Dedifferentiated amniotic fluid mesenchymal stem cell (primary cell): ENCODE measurements around the gene RBM47.

ENCODE experiments used
- DNase-seq: peaks from one replicate; pipeline ENCODE4 v3.0.0-alpha.2; 2016; ENCODE audit errors: extremely low spot score

Gene RBM47

DNA sequence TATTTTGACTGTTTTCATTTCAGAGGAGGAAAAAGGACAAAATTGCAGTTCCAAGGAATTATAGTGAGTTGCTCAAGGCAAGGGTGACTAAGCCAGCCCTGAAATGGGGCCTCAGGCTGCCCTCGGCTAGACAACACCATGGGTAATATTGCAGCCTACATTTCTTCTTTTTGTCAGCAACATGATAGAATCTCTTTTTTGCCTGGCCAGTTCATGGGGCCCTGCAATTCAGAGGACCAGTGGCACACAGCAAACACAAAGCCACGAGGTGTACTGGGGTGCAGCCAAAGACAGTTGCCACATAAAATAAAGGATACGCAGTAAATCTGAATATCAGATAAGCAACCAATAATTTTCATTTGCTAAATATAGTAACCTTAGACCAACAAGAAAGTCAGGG lies 41.8 kb downstream of the RBM47 start:
- peak; percentile 74 for DNase-seq

GRCh38 chr4:40587351-40587750 lies 42.3 kb downstream of the RBM47 start:
- no peak for DNase-seq

DNA sequence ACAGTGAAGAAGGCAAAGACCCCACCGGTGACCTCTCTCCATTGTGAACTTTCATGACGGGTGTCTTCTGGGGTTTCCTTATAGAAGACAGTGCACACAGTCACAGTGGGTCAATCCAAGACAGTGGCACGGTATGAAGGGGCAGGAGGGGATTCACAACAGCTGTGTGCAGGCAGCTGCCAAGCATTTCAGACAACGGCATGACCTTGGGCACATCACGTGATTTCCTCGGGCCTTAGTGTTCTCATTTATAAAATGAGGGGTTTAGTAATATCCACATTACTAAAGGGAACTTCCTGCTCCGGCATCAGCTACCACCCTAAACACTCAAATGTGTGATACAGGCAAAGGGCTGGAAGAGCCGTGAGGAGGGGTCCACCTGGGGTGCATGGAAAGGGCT lies 42.9 kb downstream of the RBM47 start:
- DNase-seq, result no peak

GRCh38 chr4:40586034-40586433 lies 43.6 kb downstream of the RBM47 start:
- DNase-seq, result no peak

DNA sequence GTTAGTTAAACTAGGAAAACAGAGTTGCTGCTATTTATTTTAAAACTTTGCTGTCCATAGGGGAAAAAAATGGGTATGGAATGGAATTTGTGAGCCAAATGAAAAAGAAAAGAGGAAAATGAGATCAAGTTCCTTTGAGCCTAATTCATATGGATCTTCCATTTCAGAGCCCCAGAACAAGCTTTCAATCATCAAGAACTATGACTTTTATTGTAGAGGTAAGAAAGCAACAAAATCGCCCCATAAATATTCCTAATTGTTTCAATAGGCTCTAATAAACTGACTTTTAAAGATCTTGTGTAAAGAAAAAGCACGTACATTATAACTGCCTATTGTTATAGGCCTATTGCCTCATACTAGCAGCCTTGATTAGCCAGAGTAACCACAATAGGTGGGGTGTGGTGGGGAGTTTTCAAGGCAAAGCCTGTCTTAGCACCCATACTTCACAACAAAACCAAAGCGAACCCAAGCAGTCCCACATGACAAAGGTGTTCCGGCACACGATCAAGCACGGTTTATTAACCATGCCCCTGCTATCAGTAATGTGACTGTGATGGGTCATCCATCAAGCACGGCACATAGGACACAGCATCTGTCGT lies 44.4 kb downstream of the RBM47 start:
- no peak for DNase-seq

DNA sequence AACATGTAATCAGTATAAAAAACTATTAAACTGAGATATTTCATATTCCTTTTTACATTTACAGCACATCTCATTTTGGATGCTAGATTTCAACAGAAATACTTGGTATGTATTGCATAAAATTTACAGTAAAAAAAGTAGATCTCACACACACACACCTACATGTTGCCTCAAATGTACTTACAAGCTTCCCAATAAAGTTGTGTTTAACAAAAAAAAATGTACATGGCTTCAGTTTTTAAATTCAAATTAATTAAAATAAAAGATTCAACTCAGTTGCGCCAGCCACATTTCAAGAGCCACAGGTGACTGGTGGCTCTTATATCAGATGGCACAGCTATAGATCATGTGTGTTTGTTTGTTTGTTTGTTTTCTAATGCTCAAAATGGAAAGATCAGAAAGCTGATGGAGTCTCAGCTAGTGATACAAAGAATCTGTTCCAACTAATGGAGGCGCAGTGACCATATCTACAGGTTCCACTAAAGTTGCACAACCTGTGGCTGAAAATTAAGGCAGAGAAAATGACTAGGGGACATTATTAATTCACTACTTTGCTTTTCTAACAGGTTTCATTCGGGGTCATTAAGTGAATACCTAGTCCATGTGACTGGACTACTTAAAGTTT lies 45.0 kb downstream of the RBM47 start:
- no peak for DNase-seq

- no peak for DNase-seq
These were observed 45.7 kb downstream of the RBM47 start for GRCh38 chr4:40583850-40584439.

DNA sequence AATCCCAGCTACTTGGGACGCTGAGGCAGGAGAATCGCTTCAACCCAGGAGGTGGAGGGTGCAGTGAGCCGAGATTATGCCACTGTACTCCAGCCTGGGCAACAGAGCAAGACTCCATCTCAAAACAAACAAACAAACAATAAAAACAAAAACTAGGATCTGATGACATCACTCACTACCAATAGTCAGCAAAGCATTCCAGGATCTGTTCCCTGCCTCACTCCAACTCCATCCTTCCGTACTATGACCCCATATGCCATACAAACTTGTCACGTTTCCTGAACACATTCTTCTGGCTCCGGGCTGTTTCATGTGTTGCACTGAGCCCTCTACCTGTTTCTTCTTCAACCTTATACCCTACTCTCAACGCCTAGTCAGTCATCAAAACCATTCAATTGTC lies 47.3 kb downstream of the RBM47 start:
- DNase-seq, result no peak

GRCh38 chr4:40581254-40582140 lies 48.2 kb downstream of the RBM47 start:
- no peak for DNase-seq

- DNase-seq, result peak; percentile 49
These were observed 49.7 kb downstream of the RBM47 start for GRCh38 chr4:40579983-40580382.

DNA sequence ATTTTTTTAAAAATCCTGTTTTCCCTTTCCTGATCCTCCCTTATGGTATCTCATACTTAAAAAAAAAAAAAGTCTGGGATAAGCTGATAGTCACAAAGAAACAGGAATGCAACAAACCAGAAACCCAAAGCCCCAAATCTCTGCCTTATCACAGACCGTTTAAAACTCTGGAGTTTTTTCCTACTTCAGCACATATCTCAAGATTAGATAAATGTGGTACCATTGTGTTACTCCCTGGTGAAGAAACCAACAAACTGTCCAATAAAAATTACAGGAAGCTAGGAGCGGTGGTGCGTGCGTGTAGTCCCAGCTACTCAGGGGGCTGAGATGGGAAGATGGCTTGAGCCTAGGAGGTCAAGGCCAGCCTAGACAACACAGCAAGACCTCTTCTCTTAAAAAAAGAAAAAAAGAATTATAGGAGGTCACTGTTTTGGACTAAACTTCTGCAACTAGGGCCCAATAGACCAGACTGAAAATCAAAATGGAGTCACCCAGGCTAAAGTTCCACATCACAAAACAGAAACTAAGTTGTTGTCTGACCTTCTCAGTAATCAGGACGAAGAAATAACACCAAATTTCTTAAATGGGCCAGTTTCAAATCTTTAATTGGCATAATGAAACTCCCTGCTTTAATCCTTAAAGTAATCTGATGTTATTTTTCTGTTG lies 51.9 kb downstream of the RBM47 start:
- DNase-seq, result no peak

GRCh38 chr4:40576651-40577480 lies 52.8 kb downstream of the RBM47 start:
- peak; percentile 33 for DNase-seq

GRCh38 chr4:40575846-40576245 lies 53.8 kb downstream of the RBM47 start:
- no peak for DNase-seq

DNA sequence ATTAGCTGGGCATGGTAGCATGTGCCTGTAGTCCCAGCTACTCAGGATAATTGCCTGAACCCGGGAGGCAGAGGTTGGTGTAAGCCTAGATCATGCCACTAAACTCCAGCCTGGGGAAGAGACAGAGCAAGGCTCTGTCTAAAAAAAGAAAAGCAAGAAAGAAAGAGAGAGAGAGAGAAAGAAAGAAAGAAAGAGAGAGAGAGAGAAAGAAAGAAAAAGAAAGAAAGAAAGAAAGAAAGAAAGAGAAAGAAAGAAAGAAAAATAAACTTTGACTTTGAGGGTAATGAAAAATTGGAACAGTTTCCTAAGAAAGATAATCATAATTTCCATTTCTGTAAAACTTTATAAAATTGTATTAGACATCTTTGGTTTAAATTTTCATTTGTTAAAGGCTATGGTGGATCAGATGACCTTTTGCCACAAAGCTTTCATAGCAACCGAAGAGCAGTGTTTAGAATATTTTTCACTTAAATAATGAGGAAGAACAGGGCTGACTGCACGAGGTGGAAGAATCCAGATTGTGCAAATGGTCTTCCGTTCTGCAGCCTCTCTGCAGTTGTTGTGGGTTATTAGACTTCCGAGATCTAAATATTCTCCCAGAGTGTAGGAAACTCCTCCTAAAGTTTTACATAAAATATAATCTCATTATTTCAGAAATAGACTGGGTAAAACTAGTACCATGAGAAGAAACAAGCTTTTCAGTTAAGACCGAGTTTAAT lies 55.9 kb downstream of the RBM47 start:
- DNase-seq, result no peak

- DNase-seq, result no peak
These were observed 56.9 kb downstream of the RBM47 start for GRCh38 chr4:40572692-40573310.

DNA sequence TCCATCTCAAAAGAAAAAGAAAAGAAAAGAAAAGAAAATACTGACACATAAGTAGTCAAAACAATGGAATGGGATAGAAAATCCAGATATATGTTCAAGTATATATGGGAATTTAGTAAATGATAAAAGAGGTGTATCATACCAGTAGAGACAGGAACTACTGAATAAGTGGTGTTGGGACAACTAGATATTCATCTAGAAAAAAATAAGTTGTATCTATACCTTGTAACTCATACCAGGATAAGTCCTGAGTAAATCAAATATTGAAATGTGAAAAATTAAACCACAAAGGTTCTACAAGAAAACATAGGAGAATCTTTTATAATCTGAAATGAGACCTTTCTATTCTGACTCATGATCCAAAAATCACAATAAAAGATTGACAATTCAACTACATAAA lies 58.5 kb downstream of the RBM47 start:
- no peak for DNase-seq

DNA sequence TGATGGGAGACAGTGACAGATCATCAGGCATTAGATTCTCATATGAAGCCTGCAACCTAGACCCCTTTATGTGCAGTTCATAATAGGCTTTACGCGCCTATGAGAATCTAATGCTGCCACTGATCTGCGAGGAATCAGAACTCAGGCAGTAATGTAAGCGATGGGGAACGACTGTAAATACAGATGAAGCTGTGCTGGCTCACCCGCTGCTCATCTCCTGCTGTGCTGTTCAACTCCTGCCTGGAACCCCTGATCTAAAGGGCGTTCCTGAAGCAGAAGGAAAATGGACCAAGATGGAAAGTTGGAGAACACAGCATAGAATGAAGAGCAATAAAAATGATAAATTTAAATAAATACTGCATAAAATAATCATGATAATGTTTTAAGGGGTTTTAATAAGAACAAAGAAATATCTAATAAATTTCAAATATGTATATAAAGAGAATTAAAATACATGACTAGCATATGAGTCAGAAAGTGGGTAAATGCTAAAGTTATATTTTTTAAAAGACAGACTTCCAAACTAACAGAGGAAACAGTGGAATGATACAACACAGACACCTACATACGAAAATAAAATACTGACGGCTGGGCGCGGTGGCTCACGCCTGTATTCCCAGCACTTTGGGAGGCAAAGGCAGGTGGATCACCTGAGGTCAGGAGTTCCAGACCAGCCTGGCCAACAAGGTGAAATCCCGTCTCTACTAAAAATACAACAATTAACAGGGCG lies 59.2 kb downstream of the RBM47 start:
- no peak for DNase-seq

DNA sequence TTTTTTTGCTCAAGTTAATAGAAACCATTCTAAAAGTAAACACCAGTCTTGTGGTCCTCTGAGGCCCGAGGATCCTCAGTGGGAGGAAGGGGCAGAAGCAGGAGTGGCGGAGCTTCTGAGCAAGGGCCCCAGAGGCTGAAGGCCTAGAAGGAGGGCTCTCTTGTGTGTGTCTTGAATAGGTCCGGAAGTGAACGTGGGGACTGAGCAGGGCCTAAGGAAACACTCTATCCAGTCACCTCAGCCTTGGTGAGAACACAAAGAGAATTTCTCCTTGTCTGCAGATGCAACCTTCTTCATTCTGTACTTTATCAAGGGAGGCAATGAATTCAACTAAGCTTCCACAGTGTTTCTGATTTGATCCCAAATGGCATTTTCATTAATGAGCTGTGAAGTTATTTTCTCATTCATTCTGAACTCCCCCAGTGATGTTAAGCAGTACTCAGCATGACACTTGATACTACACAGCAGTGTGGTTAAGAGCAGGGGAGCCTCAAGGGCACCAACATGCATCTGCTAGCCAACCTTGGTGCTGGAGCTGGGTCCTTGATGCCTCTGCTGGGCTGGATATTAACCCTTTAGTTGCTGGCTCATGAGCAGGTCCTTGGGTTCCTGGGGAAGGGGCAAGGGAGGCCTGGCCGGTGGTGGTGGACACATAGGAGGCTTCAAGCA lies 64.7 kb downstream of the RBM47 start:
- DNase-seq, result no peak

GRCh38 chr4:40564004-40564403 lies 65.7 kb downstream of the RBM47 start:
- no peak for DNase-seq
